HG02588 (cell line): ENCODE measurements around the gene PCDHA7.
"Not testable (repeated sequence)": the region's sequence is repeated elsewhere in the genome, so short reads cannot be mapped to it uniquely, and the experiment has no call there.

Experiments used
- ATAC-seq: cut with Tn5 transposase; IDR thresholded peaks from one replicate; pipeline ENCODE4 v1.9.1; 2021; ENCODE audit warnings: mild to moderate bottlenecking, moderate library complexity; ENCODE audit not compliant: unreplicated experiment

PCDHA7 gene

DNA sequence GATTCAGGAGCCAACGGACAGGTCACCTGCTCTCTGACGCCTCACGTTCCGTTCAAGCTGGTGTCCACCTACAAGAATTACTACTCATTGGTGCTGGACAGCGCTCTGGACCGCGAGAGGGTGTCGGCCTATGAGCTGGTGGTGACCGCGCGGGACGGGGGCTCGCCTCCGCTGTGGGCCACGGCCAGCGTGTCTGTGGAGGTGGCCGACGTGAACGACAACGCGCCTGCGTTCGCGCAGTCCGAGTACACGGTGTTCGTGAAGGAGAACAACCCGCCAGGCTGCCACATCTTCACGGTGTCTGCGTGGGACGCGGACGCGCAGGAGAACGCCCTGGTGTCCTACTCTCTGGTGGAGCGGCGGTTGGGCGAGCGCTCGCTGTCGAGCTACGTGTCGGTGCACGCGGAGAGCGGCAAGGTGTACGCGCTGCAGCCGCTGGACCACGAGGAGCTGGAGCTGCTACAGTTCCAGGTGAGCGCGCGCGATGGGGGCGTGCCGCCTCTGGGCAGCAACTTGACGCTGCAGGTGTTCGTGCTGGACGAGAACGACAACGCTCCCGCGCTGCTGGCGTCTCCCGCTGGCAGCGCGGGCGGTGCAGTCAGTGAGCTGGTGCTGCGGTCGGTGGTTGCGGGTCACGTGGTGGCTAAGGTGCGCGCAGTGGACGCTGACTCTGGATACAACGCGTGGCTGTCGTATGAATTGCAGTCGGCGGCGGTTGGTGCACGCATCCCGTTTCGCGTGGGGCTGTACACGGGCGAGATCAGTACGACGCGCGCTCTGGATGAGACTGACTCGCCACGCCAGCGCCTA, 23.3 kb downstream of the PCDHA7 start:
- no peak for ATAC-seq

- no peak for ATAC-seq
Observed at GRCh38 chr5:140857987-140858240, 23.8 kb downstream of the PCDHA7 start.

- no peak for ATAC-seq
Observed at GRCh38 chr5:140862441-140863295, 28.6 kb downstream of the PCDHA7 start.

- ATAC-seq, result no peak
Observed at GRCh38 chr5:140868721-140869554, 34.9 kb downstream of the PCDHA7 start, which contains the start of gene PCDHA11. Gene PCDHA11, plus strand, starts transcription at chr5:140868957. Its CDS starts 147 bp downstream, at chr5:140869104.

GRCh38 chr5:140869555-140869886, 35.5 kb downstream of the PCDHA7 start:
- no peak for ATAC-seq

DNA sequence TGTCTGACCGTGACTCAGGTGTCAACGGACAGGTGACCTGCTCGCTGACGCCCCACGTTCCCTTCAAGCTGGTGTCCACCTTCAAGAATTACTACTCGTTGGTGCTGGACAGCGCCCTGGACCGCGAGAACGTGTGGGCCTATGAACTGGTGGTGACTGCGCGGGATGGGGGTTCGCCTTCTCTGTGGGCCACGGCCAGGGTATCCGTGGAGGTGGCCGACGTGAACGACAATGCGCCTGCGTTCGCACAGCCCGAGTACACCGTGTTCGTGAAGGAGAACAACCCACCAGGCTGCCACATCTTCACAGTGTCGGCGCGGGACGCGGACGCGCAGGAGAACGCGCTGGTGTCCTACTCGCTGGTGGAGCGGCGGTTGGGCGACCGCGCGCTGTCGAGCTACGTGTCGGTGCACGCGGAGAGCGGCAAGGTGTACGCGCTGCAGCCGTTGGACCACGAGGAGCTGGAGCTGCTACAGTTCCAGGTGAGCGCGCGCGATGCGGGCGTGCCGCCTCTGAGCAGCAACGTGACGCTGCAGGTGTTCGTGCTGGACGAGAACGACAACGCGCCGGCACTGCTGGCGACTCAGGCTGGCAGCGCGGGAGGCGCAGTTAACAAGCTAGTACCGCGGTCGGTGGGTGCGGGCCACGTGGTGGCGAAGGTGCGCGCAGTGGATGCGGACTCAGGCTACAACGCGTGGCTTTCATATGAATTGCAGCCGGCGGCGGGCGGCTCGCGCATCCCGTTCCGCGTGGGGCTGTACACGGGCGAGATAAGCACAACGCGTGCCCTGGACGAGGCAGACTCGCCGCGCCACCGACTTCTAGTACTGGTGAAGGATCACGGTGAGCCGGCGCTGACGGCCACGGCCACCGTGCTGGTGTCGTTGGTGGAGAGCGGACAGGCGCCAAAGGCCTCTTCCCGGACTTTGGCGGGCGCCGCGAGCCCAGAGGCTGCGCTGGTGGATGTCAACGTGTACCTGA, 36.4 kb downstream of the PCDHA7 start:
- ATAC-seq, result no peak

GRCh38 chr5:140875085-140876065, 41.3 kb downstream of the PCDHA7 start, which contains the start of gene PCDHA12:
Gene PCDHA12, plus strand, starts transcription at chr5:140875308. Its CDS starts 165 bp downstream, at chr5:140875473.
- no peak for ATAC-seq

DNA sequence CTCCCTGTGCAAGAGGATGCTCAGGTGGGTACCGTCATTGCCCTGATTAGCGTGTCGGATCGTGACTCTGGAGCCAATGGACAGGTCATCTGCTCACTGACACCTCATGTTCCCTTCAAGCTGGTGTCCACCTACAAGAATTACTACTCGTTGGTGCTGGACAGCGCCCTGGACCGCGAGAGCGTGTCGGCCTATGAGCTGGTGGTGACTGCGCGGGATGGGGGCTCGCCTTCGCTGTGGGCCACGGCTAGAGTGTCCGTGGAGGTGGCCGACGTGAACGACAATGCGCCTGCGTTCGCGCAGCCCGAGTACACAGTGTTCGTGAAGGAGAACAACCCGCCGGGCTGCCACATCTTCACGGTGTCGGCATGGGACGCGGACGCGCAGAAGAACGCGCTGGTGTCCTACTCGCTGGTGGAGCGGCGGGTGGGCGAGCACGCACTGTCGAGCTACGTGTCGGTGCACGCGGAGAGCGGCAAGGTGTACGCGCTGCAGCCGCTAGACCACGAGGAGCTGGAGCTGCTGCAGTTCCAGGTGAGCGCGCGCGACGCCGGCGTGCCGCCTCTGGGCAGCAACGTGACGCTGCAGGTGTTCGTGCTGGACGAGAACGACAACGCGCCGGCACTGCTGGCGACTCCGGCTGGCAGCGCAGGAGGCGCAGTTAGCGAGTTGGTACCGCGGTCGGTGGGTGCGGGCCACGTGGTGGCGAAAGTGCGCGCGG, 42.6 kb downstream of the PCDHA7 start:
- ATAC-seq, result not testable (repeated sequence)

- ATAC-seq, result no peak
Observed at GRCh38 chr5:140877262-140877581, 43.2 kb downstream of the PCDHA7 start.

DNA sequence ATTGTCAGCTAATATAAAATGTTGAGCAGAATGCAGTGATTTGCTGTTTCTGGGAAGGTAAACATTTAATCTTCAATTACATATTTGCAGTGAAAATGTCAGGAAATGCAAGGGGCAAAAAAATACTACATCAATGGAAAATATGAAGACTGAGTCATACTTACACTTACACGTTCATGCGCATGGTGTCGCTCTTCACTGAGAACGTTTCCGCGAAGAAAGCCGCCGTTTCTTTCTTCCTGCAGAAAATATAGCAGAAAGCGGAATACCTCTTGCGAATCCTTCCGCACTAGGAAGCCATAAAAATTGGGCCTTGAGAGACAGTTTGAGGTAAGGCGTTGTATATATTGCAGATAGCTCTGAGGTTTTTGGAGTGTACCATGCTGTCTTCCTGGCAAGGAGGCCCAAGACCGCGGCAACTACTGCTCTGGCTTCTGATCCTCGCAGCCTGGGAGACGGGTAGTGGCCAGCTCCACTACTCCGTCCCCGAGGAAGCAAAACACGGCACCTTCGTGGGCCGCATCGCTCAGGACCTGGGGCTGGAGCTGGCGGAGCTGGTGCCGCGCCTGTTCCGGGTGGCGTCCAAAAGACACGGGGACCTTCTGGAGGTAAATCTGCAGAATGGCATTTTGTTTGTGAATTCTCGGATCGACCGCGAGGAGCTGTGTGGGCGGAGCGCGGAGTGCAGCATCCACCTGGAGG, 48.0 kb downstream of the PCDHA7 start, which contains the start of gene PCDHA13:
PCDHA13 (plus strand) TSS at position 236 of the 702 bp plus-strand sequence; CDS start at position 381, 145 bp downstream.
- ATAC-seq, result no peak

DNA sequence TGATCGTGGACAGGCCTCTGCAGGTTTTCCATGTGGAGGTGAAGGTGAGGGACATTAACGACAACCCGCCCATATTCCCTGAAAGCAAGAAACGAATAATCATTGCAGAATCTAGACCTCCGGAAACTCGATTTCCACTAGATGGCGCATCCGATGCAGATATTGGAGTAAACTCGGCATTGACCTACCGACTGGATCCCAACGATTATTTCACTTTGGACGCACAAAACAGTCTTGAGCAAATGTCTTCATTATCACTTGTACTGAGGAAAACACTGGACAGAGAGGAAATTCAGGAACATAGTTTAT, 48.5 kb downstream of the PCDHA7 start:
- no peak for ATAC-seq

DNA sequence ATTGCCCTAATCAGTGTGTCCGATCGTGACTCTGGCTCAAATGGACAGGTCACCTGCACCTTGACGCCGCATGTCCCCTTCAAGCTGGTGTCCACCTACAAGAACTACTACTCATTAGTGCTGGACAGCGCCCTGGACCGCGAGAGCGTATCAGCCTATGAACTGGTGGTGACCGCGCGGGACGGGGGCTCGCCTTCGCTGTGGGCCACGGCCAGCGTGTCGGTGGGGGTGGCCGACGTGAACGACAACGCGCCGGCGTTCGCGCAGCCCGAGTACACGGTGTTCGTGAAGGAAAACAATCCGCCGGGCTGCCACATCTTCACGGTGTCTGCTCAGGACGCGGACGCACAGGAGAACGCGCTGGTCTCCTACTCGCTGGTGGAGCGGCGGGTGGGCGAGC, 49.3 kb downstream of the PCDHA7 start:
- ATAC-seq, result no peak

DNA sequence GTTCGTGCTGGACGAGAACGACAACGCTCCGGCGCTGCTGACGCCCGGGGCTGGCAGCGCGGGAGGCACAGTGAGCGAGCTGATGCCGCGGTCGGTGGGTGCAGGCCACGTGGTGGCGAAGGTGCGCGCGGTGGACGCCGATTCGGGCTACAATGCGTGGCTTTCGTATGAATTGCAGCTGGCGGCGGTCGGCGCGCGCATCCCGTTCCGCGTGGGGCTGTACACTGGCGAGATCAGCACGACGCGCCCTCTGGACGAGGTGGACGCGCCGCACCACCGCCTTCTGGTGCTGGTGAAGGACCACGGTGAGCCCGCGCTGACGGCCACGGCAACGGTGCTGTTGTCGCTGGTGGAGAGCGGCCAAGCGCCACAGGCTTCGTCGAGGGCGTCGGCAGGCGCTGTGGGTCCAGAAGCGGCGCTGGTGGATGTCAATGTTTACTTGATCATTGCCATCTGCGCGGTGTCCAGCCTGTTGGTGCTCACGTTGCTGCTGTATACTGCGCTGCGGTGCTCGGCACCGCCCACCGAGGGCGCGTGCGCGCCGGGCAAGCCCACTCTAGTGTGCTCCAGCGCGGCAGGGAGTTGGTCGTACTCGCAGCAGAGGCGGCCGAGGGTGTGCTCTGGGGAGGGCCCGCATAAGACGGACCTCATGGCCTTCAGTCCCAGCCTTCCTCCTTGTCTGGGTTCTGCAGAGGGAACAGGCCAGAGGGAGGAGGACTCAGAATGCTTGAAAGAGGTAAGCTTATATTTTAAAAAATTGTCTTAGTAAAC, 50.0 kb downstream of the PCDHA7 start:
- ATAC-seq, result no peak
